GM18505 (cell line): Measurements from ENCODE around the gene DOCK10.
A peak's percentile ranks its signal among the peaks of the same experiment; 100 is the strongest.

Experiments used
- ATAC-seq: cut with Tn5 transposase; IDR thresholded peaks from one replicate; pipeline ENCODE4 v1.9.1; 2021; ENCODE audit not compliant: unreplicated experiment
- POLR2A ChIP-seq: IDR thresholded peaks from 4 replicates; pipeline ENCODE4 v1.6.1; 2011; ENCODE audit warnings: borderline replicate concordance; ENCODE audit not compliant: insufficient read depth, insufficient read length; ENCODE audit errors: extremely low read depth

DOCK10 gene

GRCh38 chr2:225010804-225011203 is 31.5 kb downstream of the DOCK10 start:
- ATAC-seq: no peak
- no peak for TF ChIP-seq POLR2A

GRCh38 chr2:225009768-225010167 is 32.5 kb downstream of the DOCK10 start:
- no peak for ATAC-seq
- no peak for TF ChIP-seq POLR2A

GRCh38 chr2:225008935-225009334 is 33.3 kb downstream of the DOCK10 start:
- TF ChIP-seq POLR2A: no peak
- no peak for ATAC-seq

- no peak for TF ChIP-seq POLR2A
- ATAC-seq: peak; percentile 69
Measured at GRCh38 chr2:225008179-225008856, 34.0 kb downstream of the DOCK10 start.

GRCh38 chr2:225006730-225007129 is 35.5 kb downstream of the DOCK10 start:
- ATAC-seq: no peak
- no peak for TF ChIP-seq POLR2A

GRCh38 chr2:225004597-225004996 is 37.7 kb downstream of the DOCK10 start:
- ATAC-seq: no peak
- no peak for TF ChIP-seq POLR2A

GRCh38 chr2:225002656-225003045 is 39.6 kb downstream of the DOCK10 start:
- ATAC-seq: peak; percentile 95
- no peak for TF ChIP-seq POLR2A

GRCh38 chr2:225002039-225002655 is 40.1 kb downstream of the DOCK10 start:
- no peak for TF ChIP-seq POLR2A
- peak; percentile 49 for ATAC-seq

GRCh38 chr2:224999754-225000153 is 42.5 kb downstream of the DOCK10 start:
- TF ChIP-seq POLR2A: no peak
- ATAC-seq: no peak

- ATAC-seq: no peak
- no peak for TF ChIP-seq POLR2A
Measured at GRCh38 chr2:224999321-224999720, 42.9 kb downstream of the DOCK10 start.

- no peak for ATAC-seq
- no peak for TF ChIP-seq POLR2A
Measured at GRCh38 chr2:224997802-224998201, 44.5 kb downstream of the DOCK10 start.

GRCh38 chr2:224995419-224995818 is 46.8 kb downstream of the DOCK10 start:
- TF ChIP-seq POLR2A: no peak
- ATAC-seq: no peak

GRCh38 chr2:224994242-224994823 is 47.9 kb downstream of the DOCK10 start:
- TF ChIP-seq POLR2A: no peak
- no peak for ATAC-seq

- no peak for ATAC-seq
- no peak for TF ChIP-seq POLR2A
Measured at GRCh38 chr2:224990710-224991109, 51.6 kb downstream of the DOCK10 start.
